Fibroblast of lung (primary cell): ENCODE results near the gene SKIL. TPM values are rescaled to one million over a fixed set of nuclear protein-coding genes. Genes with fewer than 3 reads are reported as not detected.
A peak's percentile ranks its signal among the peaks of the same experiment; 100 is the strongest.

Experiments used
- DNase-seq, 2 donors: peaks; one replicate each; pipeline versions ENCODE4 v3.0.0 to v3.0.0-alpha.2; 2010; ENCODE audit warnings: low read depth in 2 of 2
- H2AFZ ChIP-seq: 2 replicates; pipeline ENCODE4 v1.5.1; 2012; ENCODE audit warnings: low read length, control low read depth, inconsistent platforms
- H3K27ac ChIP-seq: 2 replicates; pipeline ENCODE4 v1.5.1; 2011; ENCODE audit warnings: low read length, control low read depth; ENCODE audit not compliant: insufficient read depth
- H3K27me3 ChIP-seq: 2 replicates; pipeline ENCODE4 v1.5.1; 2011; ENCODE audit warnings: mild to moderate bottlenecking, low read length; ENCODE audit not compliant: control insufficient read depth, insufficient read depth
- H3K36me3 ChIP-seq: 2 replicates; pipeline ENCODE4 v1.5.1; 2011; ENCODE audit warnings: low read length; ENCODE audit not compliant: control insufficient read depth, insufficient read depth
- H3K4me1 ChIP-seq: 2 replicates; pipeline ENCODE4 v1.5.1; 2011; ENCODE audit warnings: low read length; ENCODE audit not compliant: control insufficient read depth, insufficient read depth; ENCODE audit errors: extremely low read depth
- H3K4me2 ChIP-seq: 2 replicates; pipeline ENCODE4 v1.5.1; 2011; ENCODE audit warnings: low read length, control low read depth; ENCODE audit not compliant: insufficient read depth; ENCODE audit errors: extremely low read depth
- H3K4me3 ChIP-seq, 4 experiments: fragments of 200-600 bp in 1 of 4; sonication (generic) in 1 of 4; replicated peaks in 1 of 4; 2 replicates each; pipeline ENCODE4 v1.5.1; 2011 to 2016; ENCODE audit warnings: low read length in 4 of 4, low read depth in 3 of 4, mild to moderate bottlenecking in 3 of 4, control low read depth in 2 of 4, inconsistent platforms in 1 of 4, mixed read lengths in 1 of 4; ENCODE audit not compliant: insufficient read depth in 1 of 4; ENCODE audit errors: control extremely low read depth in 1 of 4
- H3K79me2 ChIP-seq: 2 replicates; pipeline ENCODE4 v1.5.1; 2012; ENCODE audit warnings: mild to moderate bottlenecking, low read length, inconsistent platforms; ENCODE audit not compliant: control insufficient read depth, insufficient read depth
- H3K9ac ChIP-seq: 2 replicates; pipeline ENCODE4 v1.5.1; 2011; ENCODE audit warnings: mild to moderate bottlenecking, low read length, control low read depth; ENCODE audit not compliant: insufficient read depth
- H3K9me3 ChIP-seq: 2 replicates; pipeline ENCODE4 v1.5.1; 2012; ENCODE audit warnings: low read depth, low read length; ENCODE audit not compliant: control insufficient read depth, insufficient read depth
- H4K20me1 ChIP-seq: 2 replicates; pipeline ENCODE4 v1.5.1; 2011; ENCODE audit warnings: low read length; ENCODE audit not compliant: control insufficient read depth, insufficient read depth; ENCODE audit errors: extremely low read depth
- CTCF ChIP-seq, 2 donors: IDR thresholded peaks in 1 of 2; conservative IDR thresholded peaks in 1 of 2; 1 replicate in 1 of 2; 2 replicates in 1 of 2; pipeline ENCODE4 v1.5.1; 2011 to 2012; ENCODE audit warnings: low read length in 2 of 2, control low read depth in 1 of 2, inconsistent platforms in 1 of 2, low read depth in 1 of 2, mild to moderate bottlenecking in 1 of 2
- EZH2 ChIP-seq: IDR thresholded peaks from 2 replicates; pipeline ENCODE4 v1.5.1; 2012; ENCODE audit warnings: low read length, control low read depth, mild to moderate bottlenecking; ENCODE audit errors: missing control alignments
- polyA plus RNA-seq, 2 donors: library from polyadenylated mRNA; depleted of rRNA in 1 of 2; stranded (reverse) in 1 of 2; unstranded in 1 of 2; fragments of >200 nt; gene quantifications; 2 replicates each; pipeline ENCODE4 v1.2.1, GENCODE V29; 2011 to 2012; ENCODE audit warnings: missing spikeins in 1 of 2
- total RNA-seq: library from RNA; depleted of rRNA; stranded (reverse); fragments of >200 nt; gene quantifications from 2 replicates; pipeline ENCODE4 v1.2.1, GENCODE V29; 2014

Gene SKIL
- total and polyA plus RNA-seq, 2 donors (not counting 1 experiment from before 2014, with no cell fraction given), result 15.3 to 33.4 TPM

GRCh38 chr3:170317954-170318353, 39.6 kb upstream of the SKIL start:
- H3K36me3 ChIP-seq, result no peaks in the 10 kb centered on the region
- DNase-seq, result no peak
- H4K20me1 ChIP-seq, result no peaks in the 10 kb centered on the region
- H3K4me3 ChIP-seq, result no peak overlapping the region
- H3K27me3 ChIP-seq, result no peaks in the 10 kb centered on the region
- H3K4me2 ChIP-seq, result no peak overlapping the region
- no peak overlapping the region for H2AFZ ChIP-seq
- H3K9ac ChIP-seq, result no peak overlapping the region
- H3K4me1 ChIP-seq, result no peaks in the 10 kb centered on the region
- TF ChIP-seq EZH2 (no peak), CTCF (conservative IDR thresholded peaks at IDR 0.05 in 1 of 2, IDR thresholded peaks at IDR 0.05 in 1 of 2; ENCODE audit: low read depth in 1 of 2, low read length in 2 of 2) (no peak)
- H3K9me3 ChIP-seq, result no peaks in the 10 kb centered on the region
- no peaks in the 10 kb centered on the region for H3K79me2 ChIP-seq
- H3K27ac ChIP-seq, result no peak overlapping the region

GRCh38 chr3:170320461-170321121, 36.9 kb upstream of the SKIL start:
- Histone ChIP-seq H3K4me1 (no peaks in the 10 kb centered on the region), H3K4me2 (no peak overlapping the region)

More at GRCh38 chr3:170320461-170321121, 36.9 kb upstream of the SKIL start:
- no peaks in the 10 kb centered on the region for H3K9me3 ChIP-seq
- no peak overlapping the region for H3K4me3 ChIP-seq
- no peak overlapping the region for H3K9ac ChIP-seq
- no peak overlapping the region for H2AFZ ChIP-seq
- H3K27ac ChIP-seq, result no peak overlapping the region
- H4K20me1 ChIP-seq, result no peaks in the 10 kb centered on the region
- H3K36me3 ChIP-seq, result no peaks in the 10 kb centered on the region
- peak in 1 of 2 donors; percentile 23 for DNase-seq
- no peaks in the 10 kb centered on the region for H3K27me3 ChIP-seq
- TF ChIP-seq CTCF (conservative IDR thresholded peaks at IDR 0.05 in 1 of 2, IDR thresholded peaks at IDR 0.05 in 1 of 2; ENCODE audit: low read depth in 1 of 2, low read length in 2 of 2) (no peak), EZH2 (no peak)
- H3K79me2 ChIP-seq, result no peaks in the 10 kb centered on the region
